T-helper 2 cell (primary cell): ENCODE results near the gene C18orf63.
"Not testable (repeated sequence)": the region's sequence is repeated elsewhere in the genome, so short reads cannot be mapped to it uniquely, and the experiment has no call there.

ENCODE experiments used
- DNase-seq, 5 experiments: peaks; one replicate each; pipeline versions ENCODE4 v3.0.0 to v3.0.0-alpha.2; 2012 to 2022

C18orf63 gene

DNA sequence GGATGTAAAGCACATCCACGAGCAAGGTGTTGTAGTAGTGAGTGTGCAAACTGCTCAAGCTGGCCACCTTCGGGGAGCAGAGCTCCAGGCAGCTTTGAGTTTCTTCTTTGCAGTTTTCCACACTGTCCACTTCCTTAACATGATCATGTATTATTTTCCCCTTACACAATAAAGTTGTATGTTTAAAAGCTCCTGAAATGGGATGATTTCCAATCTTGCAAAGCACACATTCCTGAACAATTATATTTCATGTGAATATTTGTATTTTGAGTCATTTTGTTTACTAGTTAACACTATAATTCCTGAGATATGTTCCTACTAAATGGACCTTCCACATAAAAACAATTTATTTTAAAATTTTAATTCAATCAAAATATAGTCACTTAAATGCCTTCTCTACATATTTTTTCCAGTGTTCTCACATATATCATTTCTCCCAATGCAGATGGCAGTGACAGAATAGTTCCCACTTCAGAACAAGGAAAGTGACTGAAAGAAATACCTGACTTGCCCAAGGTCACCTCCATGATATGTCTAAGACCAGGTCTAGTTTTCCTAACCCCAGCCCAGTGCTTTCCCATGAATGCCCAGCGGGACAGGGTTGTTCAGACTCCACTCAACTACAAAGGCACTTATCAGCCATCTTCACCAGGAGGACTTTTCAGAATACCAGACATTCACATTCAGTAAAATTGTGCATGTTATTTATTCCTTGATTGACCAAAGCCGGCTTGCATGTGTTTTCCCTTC, 29.4 kb upstream of the C18orf63 start:
- DNase-seq: no peak

DNA sequence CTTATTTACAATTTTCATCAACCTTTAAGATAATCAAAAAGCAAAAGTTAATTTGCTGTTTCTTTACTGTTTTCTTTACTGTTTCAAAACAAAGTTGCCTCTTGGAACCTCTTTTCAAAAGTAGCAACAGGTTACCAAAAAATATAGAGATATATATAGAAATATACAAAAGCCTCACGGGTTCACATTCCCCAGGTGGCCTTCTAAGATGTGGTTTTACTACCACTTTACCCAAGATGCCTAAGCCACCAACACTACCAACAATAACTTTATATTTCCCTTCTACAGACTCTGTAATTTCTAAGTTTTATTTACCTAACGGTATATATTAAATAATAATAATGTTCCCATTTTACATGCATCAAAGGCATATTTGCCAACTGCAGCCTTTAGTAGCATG, 28.8 kb upstream of the C18orf63 start:
- no peak for DNase-seq

DNA sequence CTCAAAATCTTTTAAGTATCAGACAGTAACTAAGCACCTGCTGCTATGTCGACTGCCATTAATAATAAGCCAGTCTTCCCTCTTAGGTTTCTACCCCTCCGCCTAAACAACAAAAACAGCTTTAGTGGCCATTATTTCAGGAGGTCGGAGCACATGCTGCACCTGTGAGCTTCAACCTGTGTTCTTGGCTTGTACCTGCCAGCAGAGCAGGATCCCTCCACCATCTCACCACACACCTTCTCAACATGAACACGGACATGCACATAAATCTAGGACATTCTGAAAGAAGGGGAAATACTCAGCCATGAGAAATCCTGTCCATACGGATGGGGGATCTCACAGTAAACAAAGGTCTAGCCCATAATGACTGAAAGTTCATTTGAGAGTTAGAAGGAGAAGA, 27.6 kb upstream of the C18orf63 start:
- DNase-seq: no peak

DNA sequence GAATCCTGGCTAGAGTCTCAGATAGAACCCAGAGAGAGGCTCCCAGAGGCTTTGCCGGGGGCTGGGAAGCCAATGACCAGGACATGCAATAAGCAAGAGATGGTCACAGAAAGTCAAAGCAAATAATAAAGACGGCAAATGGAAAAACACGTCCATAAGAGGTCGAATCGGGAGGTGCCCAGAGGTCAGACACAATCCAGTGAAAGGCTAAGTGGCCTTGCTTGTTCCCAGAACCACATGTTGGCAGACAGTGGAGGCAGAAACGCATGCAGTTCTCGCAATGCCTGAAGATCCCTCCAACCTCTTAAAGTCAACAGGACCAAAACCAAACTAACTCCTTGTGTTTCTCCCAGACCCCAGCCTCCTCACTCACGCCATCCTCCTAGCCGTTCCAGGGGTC, 26.9 kb upstream of the C18orf63 start:
- DNase-seq: no peak

DNA sequence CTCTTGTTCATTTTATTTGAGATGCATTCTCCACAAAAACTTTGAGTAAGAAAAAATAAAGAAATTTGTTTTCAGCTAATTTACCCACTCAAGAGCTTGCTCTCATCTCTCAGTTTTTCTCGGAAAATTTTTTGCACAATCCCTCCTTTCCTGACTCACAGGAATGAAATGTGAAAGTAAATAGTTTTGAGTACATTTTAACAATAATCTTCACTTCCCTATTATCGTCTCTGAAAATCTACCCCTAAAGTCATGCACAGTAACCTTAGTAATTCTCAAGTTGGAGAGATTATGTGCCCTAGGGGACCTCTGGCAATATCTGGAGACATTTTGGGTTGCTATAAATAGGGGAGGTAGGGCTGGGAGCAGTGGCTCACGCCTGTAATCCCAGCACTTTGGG, 26.5 kb upstream of the C18orf63 start:
- no peak for DNase-seq

DNA sequence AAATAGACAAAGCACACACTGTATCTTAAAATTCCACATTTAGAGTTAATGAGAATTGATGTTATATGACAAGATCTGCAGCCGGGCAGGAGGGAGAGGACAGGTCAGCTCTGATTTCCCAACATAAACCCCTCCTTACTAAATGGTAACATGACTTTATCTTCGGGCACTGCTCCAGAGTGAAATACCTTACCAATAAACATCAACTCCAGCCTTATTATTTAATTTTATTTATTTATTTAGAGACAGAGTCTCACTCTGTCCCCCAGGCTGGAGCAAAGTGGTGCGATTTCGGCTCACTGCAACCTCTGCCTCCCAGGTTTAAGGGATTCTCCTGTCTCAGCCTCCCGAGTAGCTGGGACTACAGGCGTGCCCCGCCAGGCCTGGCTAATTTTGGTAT, 25.6 kb upstream of the C18orf63 start:
- no peak for DNase-seq

DNA sequence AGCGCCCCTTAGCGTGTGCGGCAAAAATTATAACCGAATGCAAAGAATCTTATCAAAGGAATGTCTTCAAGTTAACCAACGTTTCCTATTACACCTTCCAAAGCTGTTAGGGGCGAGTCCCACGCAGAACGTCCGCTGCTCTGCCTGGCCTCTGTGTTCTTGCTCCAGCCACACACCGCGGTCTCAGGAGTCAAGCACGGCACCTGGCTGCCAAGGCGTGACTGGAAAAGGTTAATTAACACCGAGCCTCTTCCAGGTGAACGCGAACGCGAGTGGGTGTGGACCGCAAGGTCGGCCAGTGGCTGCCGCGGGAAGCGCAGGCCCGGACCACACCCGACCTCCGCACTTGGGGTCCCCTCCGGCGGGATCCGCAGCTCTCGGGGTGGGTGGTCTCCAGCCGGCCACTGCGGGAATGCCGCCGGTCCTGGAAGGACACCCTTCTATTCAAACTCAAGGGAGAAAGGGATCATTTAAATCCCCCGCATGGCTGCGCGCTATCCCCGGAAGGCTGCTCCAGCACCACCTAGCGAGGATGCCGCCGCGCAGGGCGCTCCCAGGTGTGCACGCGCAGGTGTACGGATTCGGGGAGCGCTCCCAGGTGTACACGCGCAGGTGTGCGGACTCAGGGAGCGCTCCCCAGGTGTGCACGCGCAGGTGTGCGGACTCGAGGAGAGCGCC, 24.7 kb upstream of the C18orf63 start:
- no peak for DNase-seq

DNA sequence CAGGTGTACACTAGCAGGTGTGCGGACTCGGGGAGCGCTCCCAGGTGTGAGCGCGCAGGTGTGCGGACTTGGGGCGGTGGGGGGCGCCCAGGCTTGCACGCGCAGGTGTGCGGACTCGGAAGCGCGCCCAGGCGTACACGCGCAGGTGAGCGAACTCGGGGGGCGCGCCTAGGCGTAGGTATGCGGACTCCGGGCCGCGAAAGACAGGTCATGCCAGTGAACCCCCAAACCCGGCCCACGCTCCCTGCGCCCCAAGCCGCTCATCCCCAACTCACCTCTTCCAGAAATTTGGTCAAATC, 24.2 kb upstream of the C18orf63 start:
- DNase-seq: no peak

DNA sequence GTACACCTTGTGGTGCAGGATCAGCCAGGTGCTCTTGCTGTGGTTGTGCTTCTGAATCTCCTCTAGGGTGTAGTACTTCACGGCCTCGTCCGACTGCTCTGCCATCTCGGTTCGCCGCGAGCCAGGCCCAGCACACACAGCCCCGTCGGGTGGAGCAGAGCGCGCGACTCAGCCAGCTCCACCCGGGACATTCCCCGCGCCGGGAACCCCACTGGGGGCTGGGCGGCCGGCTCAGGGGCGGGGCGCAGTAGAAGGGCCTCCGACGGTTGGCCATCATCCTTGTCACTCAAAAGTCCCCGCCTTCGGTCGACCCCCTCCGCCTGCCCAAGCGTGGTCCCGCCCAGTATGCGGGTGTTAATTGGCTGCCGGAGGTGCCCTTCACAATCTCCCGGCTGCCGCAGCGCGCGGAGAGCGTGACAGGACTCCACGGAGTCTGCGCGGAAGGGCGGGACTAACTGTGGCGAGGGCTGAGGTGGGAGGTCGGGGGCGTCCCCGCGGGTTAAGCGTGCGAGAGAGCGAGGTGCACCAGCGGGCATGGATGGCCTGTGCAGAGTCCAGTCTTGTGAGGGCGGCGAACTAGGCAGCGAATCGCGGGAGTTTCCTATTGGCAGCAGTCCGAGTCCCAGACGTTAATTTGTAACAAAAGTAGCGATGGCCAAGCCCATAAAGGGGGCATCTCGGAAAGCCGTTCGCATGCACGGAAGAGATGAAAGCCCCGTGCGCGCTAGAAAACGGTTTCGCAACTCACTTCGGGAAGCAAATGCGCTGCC, 23.7 kb upstream of the C18orf63 start, which contains the start of gene CYB5A:
CYB5A (minus strand) TSS at position 193 of the 770 bp plus-strand sequence; CDS start at position 105, 88 bp downstream.
- DNase-seq: peak; percentile 96 to 99 (median 97)

DNA sequence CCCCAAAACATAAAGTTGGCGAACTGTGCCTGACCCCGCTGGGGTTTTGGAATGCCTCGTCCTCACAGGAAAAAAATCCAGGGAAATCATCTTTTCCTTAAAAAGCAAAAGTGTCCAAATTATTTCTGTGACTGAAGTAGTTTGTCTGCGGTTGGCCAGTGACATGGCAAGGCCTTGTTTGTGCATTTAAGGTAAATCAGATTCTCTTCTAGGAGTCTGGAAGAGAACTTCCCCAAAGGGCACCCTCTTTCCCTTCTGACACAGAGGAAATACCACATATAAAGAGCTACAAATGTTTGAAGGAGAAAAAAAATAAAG, 23.1 kb upstream of the C18orf63 start:
- DNase-seq: no peak

DNA sequence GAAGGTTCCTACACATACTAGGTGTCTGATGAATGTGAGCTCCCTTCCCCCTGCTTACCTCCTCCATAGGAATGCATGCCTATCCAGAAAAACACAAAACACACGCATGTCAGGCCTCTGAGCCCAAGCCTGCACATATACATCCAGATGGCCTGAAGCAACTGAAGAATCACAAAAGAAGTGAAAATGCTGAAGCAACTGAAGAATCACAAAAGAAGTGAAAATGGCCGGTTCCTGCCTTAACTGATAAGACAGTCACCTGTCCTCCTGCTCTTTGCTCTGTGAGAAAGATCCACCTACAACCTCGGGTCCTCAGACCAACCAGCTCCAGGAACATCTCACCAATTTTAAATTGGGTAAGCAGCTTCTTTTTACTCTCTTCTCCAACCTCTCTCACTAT, 22.7 kb upstream of the C18orf63 start:
- DNase-seq: not testable (repeated sequence)

DNA sequence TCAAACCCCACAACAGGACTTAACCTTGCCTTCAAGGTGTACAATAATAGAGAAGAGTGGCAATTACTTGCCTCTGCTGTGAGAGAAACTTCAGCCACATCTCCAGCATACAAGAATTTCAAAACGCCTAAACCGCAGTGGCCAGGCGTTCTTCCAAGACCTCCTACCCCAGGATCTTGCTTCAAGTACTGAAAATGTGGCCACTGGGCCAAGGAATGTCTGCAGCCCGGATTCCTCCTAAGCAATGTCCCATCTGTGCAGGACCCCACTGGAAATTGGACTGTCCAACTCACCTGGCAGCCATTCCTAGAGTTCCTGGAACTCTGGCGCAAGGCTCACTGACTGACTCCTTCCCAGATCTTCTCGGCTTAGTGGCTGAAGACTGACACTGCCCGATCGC, 21.1 kb upstream of the C18orf63 start:
- DNase-seq: no peak

DNA sequence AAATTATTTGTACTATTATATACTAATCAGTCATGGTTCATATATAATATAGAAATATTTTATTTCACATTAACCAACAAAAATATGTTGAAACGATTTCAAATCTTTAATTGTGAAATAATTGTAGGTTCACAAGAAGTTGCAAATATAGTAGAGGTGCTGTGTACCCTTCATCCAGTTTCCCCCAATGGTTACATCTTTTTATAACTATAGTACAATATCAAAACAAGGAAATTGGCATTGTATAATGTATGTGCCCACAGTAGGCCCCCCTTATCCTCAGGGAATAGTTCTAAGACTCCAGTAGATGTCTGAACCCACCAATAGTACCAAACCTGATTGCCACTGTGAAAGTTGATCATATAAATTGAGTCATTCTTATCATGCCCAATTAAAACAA, 16.5 kb upstream of the C18orf63 start:
- DNase-seq: no peak

DNA sequence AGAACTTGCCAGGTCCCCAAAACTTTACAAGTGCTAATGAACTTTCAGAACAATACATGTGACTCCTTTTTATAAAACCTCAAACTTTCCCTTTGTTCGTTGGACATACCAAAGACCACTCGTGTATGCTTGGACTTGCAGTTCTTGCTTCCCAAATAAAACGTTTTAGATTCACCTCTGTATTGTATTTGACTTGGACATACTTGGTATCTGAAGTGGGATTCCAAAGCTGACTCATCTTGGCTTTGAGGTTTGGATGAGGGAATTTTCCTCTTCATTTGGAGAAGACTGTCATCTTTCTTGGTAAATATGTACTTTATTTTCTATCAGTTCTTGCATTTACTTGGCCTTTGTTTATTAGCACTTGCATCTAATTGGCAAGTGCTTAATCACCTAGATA, 15.9 kb upstream of the C18orf63 start:
- DNase-seq: no peak

DNA sequence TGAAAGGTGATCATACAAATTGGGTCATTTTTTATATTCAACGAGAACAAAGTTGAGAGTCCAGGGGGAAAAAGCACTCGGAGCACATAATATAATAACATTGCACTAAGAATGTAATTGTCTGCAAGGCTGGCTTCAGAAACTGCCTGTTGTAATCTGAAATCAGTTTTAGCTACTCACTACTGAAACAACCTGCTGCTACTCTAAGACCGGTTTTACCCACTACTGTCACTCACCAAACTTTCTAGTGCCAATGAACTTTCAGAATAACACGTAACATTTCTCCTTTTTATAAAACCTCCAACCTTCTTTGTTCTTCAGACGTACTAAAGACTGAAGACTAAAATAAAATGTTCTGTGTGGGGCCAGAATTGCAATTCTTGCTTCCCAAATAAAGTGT, 12.3 kb upstream of the C18orf63 start:
- no peak for DNase-seq

DNA sequence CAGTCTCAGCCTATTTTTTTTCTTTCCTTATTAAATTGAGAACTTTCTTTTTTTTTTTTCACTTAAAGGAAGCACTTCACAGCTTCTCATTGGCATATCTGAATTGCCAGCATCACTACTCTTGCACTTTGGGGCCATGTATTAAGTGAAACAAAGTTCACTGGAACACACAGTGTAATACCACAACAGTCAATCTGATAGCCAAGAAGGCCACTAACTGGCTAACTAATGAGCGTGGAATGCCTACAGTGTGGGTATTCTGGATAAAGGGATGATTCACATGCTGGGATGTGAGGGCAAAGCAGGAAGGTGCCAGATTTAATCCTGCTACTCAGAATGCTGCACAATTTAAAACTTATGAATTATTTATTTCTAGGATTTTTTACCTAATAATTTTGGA, 11.7 kb upstream of the C18orf63 start:
- DNase-seq: no peak

DNA sequence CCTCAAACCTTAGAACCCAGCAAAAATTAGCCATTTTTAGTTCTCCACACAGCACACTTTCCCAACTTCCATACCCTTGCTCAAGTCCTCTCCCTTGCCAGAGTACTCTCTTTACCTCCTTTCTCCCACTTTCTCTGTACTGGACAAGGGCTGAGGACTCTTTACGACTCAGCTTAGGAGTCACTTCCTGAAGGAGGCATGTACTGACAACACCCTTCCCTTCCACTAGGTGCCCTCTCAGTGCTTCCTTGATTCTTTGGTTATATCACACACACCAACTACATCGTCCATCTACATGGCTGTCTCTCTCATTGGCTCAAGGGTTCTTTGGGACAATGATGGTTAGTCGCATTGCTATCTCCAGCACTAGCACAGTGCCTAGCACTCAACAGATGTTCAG, 5.2 kb upstream of the C18orf63 start:
- peak in 1 of 5 experiments; percentile 29 for DNase-seq

DNA sequence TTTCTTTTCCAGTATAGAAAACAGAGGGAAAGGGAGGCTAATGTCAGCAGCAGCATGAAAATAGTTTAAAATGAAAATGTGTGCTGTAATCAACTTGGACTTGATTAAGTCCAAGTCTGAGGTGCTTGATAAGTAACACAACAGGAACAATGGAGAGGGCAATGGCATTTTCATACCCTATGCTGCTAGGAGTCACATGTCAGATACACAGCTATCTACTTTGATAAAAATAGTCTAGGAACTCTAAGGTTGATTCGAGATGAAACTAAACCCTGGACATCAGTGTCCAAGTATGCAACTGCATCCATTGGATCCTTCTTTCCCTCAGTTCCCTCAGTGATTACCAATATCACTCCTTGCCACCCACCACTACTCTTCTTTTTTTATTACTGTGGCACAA, 4.6 kb upstream of the C18orf63 start:
- DNase-seq: no peak

DNA sequence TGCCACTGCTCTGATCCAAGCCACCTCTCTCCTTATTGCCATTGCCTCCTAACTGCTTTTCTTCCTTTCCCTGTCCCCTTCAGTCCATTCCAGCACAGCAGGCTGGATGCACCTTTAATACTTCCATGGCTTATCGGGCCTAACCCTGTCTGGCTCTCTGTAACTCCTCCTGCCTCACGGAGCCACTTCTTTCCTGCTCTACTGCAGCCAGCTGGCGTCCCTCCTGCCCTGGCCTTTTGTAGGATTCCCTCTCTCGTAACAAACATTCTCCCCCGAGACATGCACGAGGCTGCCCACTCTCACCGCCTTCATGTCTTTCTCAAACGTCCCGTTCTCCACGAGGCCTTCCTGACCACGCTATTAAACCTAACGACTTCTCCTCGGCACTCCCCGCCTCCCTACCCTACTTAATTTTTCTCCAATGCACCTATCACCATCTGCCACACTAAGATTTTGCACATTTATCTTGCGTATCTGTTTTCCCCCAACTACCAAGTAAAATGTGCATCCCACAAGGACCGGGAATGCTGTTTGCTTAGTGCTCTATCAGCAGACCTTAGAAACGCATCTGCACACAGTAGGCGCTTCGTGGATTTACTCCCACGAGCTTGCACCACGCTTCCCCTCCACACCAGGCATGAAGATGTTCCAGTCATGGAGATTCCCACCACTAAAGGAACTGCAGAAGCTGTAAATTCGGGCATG, 728 bp upstream of the C18orf63 start:
- no peak for DNase-seq

DNA sequence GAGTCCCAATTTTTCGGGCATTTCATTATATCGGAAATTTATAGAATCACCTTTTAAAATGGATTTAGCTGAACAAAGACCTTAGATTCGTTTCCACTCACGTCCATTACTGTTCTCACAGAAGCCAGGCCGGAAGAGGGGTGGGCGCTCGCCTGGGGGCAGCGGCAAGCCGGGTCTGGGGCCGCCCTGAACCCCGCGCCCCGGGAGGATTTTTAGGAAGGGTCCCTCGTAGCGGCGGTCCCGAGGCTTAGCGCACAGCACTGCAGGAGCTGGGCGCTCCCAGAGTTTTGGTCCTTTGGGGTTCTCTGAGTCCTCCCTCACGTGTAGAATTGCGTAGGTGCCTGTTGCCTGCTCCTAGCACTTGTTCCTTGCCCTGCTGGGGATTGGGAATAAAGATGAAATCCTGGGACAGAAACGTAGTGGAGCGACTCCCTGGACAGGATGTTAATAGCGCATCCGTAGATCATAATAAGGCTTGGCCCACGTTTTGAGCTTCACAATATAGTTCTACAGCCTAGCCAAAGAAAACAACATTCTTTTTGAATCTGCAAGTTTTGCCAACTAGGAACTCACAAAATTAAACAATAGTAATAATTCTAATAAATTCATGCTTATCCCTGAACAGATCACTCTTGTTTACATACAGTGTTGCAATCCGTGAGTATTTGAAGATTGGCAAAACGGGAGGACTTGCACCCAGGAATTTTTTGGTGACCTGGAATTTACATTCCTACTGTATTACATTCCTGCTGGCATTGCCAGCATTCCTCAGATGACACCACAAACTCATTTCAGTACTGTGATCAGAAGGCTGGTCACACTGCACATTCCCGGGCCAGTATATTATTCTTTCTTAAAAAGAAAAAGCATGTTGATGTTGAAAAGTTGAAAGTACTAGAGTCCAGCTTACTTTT, 875 bp downstream of the C18orf63 start:
- no peak for DNase-seq

DNA sequence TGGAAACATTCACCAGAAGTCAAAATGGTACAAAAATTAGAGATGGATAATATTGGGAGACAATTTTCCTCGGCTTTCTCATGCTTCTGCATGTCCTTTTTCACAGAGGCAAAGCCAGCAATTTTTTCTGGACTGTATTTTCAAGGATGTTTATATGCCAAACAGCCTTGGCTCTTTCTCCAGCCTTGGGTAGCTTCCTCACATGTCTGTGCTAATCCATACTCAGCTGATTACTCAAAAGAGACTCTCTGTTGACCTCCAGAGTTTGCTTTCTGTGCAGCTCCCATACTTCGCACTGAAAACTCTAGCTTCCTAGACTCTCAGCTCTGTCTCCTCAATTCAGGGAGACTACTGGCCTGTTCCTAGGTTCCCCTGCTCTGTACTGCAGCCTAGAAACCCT, 10.6 kb downstream of the C18orf63 start:
- no peak for DNase-seq

DNA sequence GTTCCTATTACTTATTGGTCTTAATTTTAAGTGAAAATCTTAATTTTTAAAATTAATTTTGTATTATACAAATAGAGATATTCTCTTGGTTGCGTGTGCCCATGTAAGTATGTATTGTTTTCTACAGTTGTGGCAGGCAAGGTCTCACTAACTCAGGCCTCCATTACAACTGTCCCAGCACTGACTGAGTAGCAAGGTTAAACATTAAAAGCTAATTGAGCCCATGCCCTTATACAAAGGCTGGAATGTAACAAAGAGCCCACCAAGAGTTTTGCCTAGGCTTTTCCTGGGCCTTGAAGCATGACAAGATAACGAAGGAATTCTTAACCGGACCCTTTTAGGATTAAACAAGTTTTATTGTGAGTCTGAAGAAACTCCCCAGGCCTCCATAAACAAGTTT, 11.2 kb downstream of the C18orf63 start:
- not testable (repeated sequence) for DNase-seq
